NOMO-1 treated with dmso at 0.1 percent for 144 hours (cell line): ENCODE results near the gene GOLGA6C.
"Not testable (repeated sequence)": the region's sequence is repeated elsewhere in the genome, so short reads cannot be mapped to it uniquely, and the experiment has no call there.

Source experiments
- DNase-seq: peaks from one replicate; lab custom pipeline; 2025; ENCODE audit not compliant: unreplicated experiment; lab: John Stamatoyannopoulos, UW

Gene GOLGA6C

GRCh38 chr15:75252285-75252684 is 5.8 kb upstream of the GOLGA6C start:
- DNase-seq = not testable (repeated sequence)

- DNase-seq = not testable (repeated sequence)
Measured at GRCh38 chr15:75258620-75259343, 648 bp downstream of the GOLGA6C start.

- not testable (repeated sequence) for DNase-seq
Measured at GRCh38 chr15:75259873-75260272, 1.7 kb downstream of the GOLGA6C start.

GRCh38 chr15:75273751-75274359 is 15.7 kb downstream of the GOLGA6C start:
- DNase-seq = not testable (repeated sequence)

- not testable (repeated sequence) for DNase-seq
Measured at GRCh38 chr15:75274509-75275107, 16.5 kb downstream of the GOLGA6C start.

- DNase-seq = not testable (repeated sequence)
Measured at GRCh38 chr15:75275617-75276016, 17.5 kb downstream of the GOLGA6C start.

GRCh38 chr15:75278497-75278896 is 20.4 kb downstream of the GOLGA6C start:
- DNase-seq = not testable (repeated sequence)

- DNase-seq = not testable (repeated sequence)
Measured at GRCh38 chr15:75282572-75282971, 24.4 kb downstream of the GOLGA6C start, which contains the start of gene GOLGA6D. TSS of gene GOLGA6D (plus strand) at chr15:75282835. CDS start at chr15:75282876, 41 bp downstream.

- DNase-seq = not testable (repeated sequence)
Measured at GRCh38 chr15:75284152-75284551, 26.0 kb downstream of the GOLGA6C start.

GRCh38 chr15:75293660-75294059 is 35.5 kb downstream of the GOLGA6C start:
- DNase-seq = not testable (repeated sequence)

GRCh38 chr15:75298541-75299310 is 40.6 kb downstream of the GOLGA6C start:
- not testable (repeated sequence) for DNase-seq

GRCh38 chr15:75299311-75299688 is 41.2 kb downstream of the GOLGA6C start:
- not testable (repeated sequence) for DNase-seq

GRCh38 chr15:75300026-75300425 is 41.9 kb downstream of the GOLGA6C start:
- not testable (repeated sequence) for DNase-seq

- DNase-seq = no peak
Measured at GRCh38 chr15:75302318-75302717, 44.2 kb downstream of the GOLGA6C start.

GRCh38 chr15:75302753-75303152 is 44.6 kb downstream of the GOLGA6C start:
- not testable (repeated sequence) for DNase-seq

- DNase-seq = no peak
Measured at GRCh38 chr15:75306188-75306587, 48.1 kb downstream of the GOLGA6C start.

GRCh38 chr15:75307778-75308390 is 49.8 kb downstream of the GOLGA6C start:
- DNase-seq = peak; percentile 2

GRCh38 chr15:75309711-75310110 is 51.6 kb downstream of the GOLGA6C start:
- DNase-seq = no peak

- DNase-seq = not testable (repeated sequence)
Measured at GRCh38 chr15:75312548-75312947, 54.4 kb downstream of the GOLGA6C start.

GRCh38 chr15:75313116-75313845 is 55.1 kb downstream of the GOLGA6C start:
- DNase-seq = no peak
